ENCODE measurements around the gene SDR9C7. TPM values are rescaled to one million over a fixed set of nuclear protein-coding genes. Genes with fewer than 3 reads are reported as not detected.
"Not testable (repeated sequence)": the region's sequence is repeated elsewhere in the genome, so short reads cannot be mapped to it uniquely, and the experiment has no call there.

Gene SDR9C7
- total RNA-seq, 4 donors from 2014 or later, result not detected

DNA sequence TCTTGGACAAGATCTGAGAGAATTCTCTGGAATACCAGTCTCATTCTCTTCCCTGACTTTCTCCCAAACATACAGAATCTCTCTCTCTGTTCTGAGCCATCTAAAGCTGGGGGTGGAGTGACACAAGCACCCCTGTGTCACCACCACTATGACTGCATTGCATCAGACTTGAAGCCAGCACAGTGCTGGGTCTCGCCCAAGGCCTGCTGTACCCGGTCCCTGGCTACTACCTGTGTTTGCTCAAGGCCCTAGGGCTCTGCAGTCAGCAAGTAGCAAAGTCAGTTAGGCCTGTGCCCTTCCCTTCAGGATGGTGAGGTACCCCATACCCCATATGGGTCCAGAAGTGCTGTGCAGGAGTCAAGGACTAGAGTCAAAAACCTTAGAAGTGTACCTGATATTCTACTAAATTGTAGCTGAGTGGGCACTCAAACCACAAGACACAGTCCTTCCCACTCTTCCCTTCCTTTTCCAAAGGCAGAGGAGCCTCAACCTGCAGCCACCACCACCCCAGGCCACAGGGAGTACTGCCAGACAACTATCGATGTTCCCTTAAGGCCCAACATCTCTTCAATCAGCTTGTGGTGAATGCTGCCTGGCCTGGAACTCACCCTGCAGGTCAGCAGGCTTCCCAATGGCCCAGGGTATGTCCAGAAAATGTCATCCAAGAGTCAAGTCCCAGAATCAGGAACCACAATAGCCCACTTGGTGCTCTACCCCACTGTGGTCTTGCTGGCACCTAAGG is 44.4 kb upstream of the SDR9C7 start:
- Histone ChIP-seq H3K27me3 (no peaks in the 10 kb centered on the region), H3K4me3 (no peak overlapping the region), H3K4me1 (no peaks in the 10 kb centered on the region), H3K9me3 (no peaks in the 10 kb centered on the region), H3K27ac (no peak overlapping the region), H3K36me3 (no peaks in the 10 kb centered on the region)
- no peak for TF ChIP-seq CTCF (IDR thresholded peaks at IDR 0.05)
- no peak for TF ChIP-seq POLR2A (IDR thresholded peaks at IDR 0.05)
- DNase-seq, result no peak

DNA sequence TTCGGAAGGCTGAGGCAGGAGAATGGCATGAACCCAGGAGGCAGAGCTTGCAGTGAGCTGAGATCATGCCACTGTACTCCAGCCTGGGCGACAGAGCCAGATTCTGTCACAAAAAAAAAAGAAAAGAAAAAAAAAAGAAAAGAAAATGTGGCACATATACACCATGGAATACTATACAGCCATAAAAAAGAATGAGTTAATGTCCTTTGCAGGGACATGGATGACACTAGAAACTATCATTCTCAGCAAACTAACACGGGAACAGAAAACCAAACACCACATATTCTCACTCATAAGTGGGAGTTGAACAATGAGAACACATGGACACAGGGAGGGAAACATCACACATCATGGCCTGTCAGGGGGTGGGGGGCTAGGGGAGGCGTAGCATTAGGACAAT is 43.2 kb upstream of the SDR9C7 start:
- H3K27ac ChIP-seq, H3K4me1 ChIP-seq, H3K36me3 ChIP-seq, H3K4me3 ChIP-seq, DNase-seq, H3K9me3 ChIP-seq, H3K27me3 ChIP-seq: not testable (repeated sequence)

DNA sequence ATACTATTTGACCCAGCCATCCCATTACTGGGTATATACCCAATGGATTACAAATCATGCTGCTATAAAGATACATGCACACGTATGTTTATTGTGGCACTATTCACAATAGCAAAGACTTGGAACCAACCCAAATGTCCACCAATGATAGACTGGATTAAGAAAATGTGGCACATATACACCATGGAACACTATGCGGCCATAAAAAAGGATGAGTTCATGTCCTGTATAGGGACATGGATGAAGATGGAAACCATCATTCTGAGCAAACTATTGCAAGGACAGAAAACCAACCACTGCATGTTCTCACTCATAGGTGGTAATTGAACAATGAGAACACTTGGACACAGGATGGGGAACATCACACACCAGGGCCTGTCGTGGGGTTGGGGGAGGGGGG is 40.0 kb upstream of the SDR9C7 start:
- H3K36me3 ChIP-seq, H3K4me1 ChIP-seq, H3K9me3 ChIP-seq, H3K27ac ChIP-seq, H3K4me3 ChIP-seq, DNase-seq, H3K27me3 ChIP-seq: not testable (repeated sequence)

GRCh38 chr12:56968910-56969309 is 34.7 kb upstream of the SDR9C7 start:
- not testable (repeated sequence) for DNase-seq, H3K27me3 ChIP-seq, H3K9me3 ChIP-seq, H3K4me1 ChIP-seq, H3K4me3 ChIP-seq, H3K36me3 ChIP-seq, H3K27ac ChIP-seq

DNA sequence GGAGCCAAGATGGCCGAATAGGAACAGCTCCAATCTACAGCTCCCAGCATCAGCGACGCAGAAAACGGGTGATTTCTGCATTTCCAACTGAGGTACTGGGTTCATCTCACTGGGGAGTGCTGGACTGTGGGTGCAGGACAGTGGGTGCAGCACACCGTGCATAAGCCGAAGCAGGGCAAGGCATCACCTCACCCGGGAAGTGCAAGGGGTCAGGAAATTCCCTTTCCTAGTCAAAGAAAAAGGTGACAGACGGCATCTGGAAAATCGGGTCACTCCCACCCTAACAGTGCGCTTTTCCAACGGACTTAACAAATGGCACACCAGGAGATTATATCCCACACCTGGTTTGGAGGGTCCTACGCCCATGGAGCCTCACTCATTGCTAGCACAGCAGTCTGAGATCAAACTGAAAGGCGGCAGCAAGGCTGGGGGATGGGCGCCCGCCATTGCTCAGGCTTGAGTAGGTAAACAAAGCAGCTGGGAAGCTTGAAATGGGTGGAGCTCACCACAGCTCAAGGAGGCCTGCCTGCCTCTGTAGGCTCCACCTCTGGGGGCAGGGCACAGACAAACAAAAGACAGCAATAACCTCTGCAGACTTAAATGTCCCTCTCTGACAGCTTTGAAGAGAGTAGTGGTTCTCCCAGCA is 31.9 kb upstream of the SDR9C7 start:
- not testable (repeated sequence) for H3K4me1 ChIP-seq, H3K9me3 ChIP-seq, DNase-seq, H3K27me3 ChIP-seq, H3K27ac ChIP-seq, H3K4me3 ChIP-seq, H3K36me3 ChIP-seq

- H3K4me3 ChIP-seq, H3K27ac ChIP-seq, H3K27me3 ChIP-seq, H3K9me3 ChIP-seq, DNase-seq, H3K4me1 ChIP-seq, H3K36me3 ChIP-seq: not testable (repeated sequence)
These were observed 30.9 kb upstream of the SDR9C7 start for GRCh38 chr12:56965124-56965523.

DNA sequence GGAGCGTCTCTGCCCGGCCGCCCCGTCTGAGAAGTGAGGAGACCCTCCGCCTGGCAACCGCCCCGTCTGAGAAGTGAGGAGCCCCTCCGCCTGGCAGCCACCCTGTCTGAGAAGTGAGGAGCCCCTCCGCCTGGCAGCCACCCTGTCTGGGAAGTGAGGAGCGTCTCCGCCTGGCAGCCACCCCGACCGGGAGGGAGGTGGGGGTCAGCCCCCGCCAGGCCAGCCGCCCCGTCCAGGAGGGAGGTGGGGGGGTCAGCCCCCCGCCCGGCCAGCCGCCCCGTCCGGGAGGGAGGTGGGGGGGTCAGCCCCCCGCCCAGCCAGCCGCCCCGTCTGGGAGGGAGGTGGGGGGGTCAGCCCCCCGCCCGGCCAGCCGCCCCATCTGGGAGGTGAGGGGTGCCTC is 29.3 kb upstream of the SDR9C7 start:
- not testable (repeated sequence) for H3K4me3 ChIP-seq, H3K27me3 ChIP-seq, DNase-seq, H3K36me3 ChIP-seq, H3K4me1 ChIP-seq, H3K27ac ChIP-seq, H3K9me3 ChIP-seq

- H3K4me1 ChIP-seq, H3K9me3 ChIP-seq, H3K27ac ChIP-seq, H3K4me3 ChIP-seq, DNase-seq, H3K27me3 ChIP-seq, H3K36me3 ChIP-seq: not testable (repeated sequence)
These were observed 28.0 kb upstream of the SDR9C7 start for GRCh38 chr12:56962247-56962646.

GRCh38 chr12:56958422-56958821 is 24.2 kb upstream of the SDR9C7 start:
- TF ChIP-seq CTCF (IDR thresholded peaks at IDR 0.05), result no peak
- TF ChIP-seq POLR2A (IDR thresholded peaks at IDR 0.05), result no peak

More at GRCh38 chr12:56958422-56958821, 24.2 kb upstream of the SDR9C7 start:
- H3K9me3 ChIP-seq, result no peaks in the 10 kb centered on the region
- H3K27me3 ChIP-seq, result no peaks in the 10 kb centered on the region
- H3K4me3 ChIP-seq, result no peak overlapping the region
- H3K4me1 ChIP-seq, result no peaks in the 10 kb centered on the region
- no peaks in the 10 kb centered on the region for H3K36me3 ChIP-seq
- DNase-seq, result no peak
- H3K27ac ChIP-seq, result no peak overlapping the region

Measured in Peyer's patch (tissue), 4 donors.